GM18907 (cell line): ENCODE data around the gene KTN1.

ENCODE experiments used
- ATAC-seq: cut with Tn5 transposase; IDR thresholded peaks from one replicate; pipeline ENCODE4 v1.9.1; 2021; ENCODE audit warnings: mild to moderate bottlenecking, moderate library complexity; ENCODE audit not compliant: unreplicated experiment

KTN1 gene

GRCh38 chr14:55604900-55605418 lies 25.0 kb downstream of the KTN1 start:
- no peak for ATAC-seq

- no peak for ATAC-seq
Measured at GRCh38 chr14:55605793-55606192, 25.8 kb downstream of the KTN1 start.

GRCh38 chr14:55607386-55607785 lies 27.4 kb downstream of the KTN1 start:
- no peak for ATAC-seq

GRCh38 chr14:55609681-55610080 lies 29.7 kb downstream of the KTN1 start:
- no peak for ATAC-seq

GRCh38 chr14:55610713-55611370 lies 30.8 kb downstream of the KTN1 start:
- no peak for ATAC-seq

GRCh38 chr14:55611859-55612258 lies 31.9 kb downstream of the KTN1 start:
- no peak for ATAC-seq

- ATAC-seq, result no peak
Measured at GRCh38 chr14:55614304-55614703, 34.3 kb downstream of the KTN1 start.

- ATAC-seq, result no peak
Measured at GRCh38 chr14:55620277-55620676, 40.3 kb downstream of the KTN1 start.

GRCh38 chr14:55620981-55621380 lies 41.0 kb downstream of the KTN1 start:
- ATAC-seq, result no peak

GRCh38 chr14:55621391-55621790 lies 41.4 kb downstream of the KTN1 start:
- ATAC-seq, result no peak

- no peak for ATAC-seq
Measured at GRCh38 chr14:55624913-55625312, 44.9 kb downstream of the KTN1 start.

- ATAC-seq, result no peak
Measured at GRCh38 chr14:55625481-55625880, 45.5 kb downstream of the KTN1 start.

GRCh38 chr14:55626131-55626530 lies 46.1 kb downstream of the KTN1 start:
- ATAC-seq, result no peak

- ATAC-seq, result no peak
Measured at GRCh38 chr14:55628426-55628825, 48.4 kb downstream of the KTN1 start.

- ATAC-seq, result no peak
Measured at GRCh38 chr14:55638665-55639064, 58.7 kb downstream of the KTN1 start.

- no peak for ATAC-seq
Measured at GRCh38 chr14:55641290-55641689, 61.3 kb downstream of the KTN1 start.

- ATAC-seq, result no peak
Measured at GRCh38 chr14:55641954-55642353, 61.9 kb downstream of the KTN1 start.

- no peak for ATAC-seq
Measured at GRCh38 chr14:55645145-55645544, 65.1 kb downstream of the KTN1 start.

- no peak for ATAC-seq
Measured at GRCh38 chr14:55645845-55646832, 66.1 kb downstream of the KTN1 start.

- no peak for ATAC-seq
Measured at GRCh38 chr14:55650992-55651391, 71.0 kb downstream of the KTN1 start.

- ATAC-seq, result no peak
Measured at GRCh38 chr14:55654243-55654642, 74.2 kb downstream of the KTN1 start.

GRCh38 chr14:55661029-55661428 lies 81.0 kb downstream of the KTN1 start:
- no peak for ATAC-seq
